ENCODE data around the gene CDC42BPA. TPM values are rescaled to one million over a fixed set of nuclear protein-coding genes. Genes with fewer than 3 reads are reported as not detected.
A peak's percentile ranks its signal among the peaks of the same experiment; 100 is the strongest.
"Not testable (repeated sequence)": the region's sequence is repeated elsewhere in the genome, so short reads cannot be mapped to it uniquely, and the experiment has no call there.

Gene CDC42BPA
- total RNA-seq, 4 donors from 2014 or later, result 33.3 to 92.7 (median 39.9) TPM

DNA sequence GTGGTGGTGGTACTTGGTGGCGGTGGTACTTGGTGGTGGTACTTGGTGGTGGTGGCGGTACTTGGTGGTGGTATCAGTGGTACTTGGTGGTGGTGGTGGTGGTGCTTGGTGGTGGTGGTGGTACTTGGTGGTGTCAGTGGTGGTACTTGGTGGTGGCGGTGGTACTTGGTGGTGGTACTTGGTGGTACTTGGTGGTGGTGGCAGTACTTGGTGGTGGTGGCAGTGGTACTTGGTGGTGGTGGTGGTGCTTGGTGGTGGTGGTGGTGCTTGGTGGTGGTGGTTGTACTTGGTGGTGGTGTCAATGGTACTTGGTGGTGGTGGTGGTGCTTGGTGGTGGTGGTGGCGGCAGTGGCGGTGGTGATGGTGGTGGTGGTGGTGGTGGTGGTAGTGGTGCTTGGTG, 358.0 kb downstream of the CDC42BPA start:
- ATAC-seq (ENCODE audit: low FRiP score) (no peak), DNase-seq (ENCODE audit: low spot score) (no peak)
- TF ChIP-seq, protein P1, sequence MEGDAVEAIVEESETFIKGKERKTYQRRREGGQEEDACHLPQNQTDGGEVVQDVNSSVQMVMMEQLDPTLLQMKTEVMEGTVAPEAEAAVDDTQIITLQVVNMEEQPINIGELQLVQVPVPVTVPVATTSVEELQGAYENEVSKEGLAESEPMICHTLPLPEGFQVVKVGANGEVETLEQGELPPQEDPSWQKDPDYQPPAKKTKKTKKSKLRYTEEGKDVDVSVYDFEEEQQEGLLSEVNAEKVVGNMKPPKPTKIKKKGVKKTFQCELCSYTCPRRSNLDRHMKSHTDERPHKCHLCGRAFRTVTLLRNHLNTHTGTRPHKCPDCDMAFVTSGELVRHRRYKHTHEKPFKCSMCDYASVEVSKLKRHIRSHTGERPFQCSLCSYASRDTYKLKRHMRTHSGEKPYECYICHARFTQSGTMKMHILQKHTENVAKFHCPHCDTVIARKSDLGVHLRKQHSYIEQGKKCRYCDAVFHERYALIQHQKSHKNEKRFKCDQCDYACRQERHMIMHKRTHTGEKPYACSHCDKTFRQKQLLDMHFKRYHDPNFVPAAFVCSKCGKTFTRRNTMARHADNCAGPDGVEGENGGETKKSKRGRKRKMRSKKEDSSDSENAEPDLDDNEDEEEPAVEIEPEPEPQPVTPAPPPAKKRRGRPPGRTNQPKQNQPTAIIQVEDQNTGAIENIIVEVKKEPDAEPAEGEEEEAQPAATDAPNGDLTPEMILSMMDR (IDR thresholded peaks at IDR 0.05), result no peak

DNA sequence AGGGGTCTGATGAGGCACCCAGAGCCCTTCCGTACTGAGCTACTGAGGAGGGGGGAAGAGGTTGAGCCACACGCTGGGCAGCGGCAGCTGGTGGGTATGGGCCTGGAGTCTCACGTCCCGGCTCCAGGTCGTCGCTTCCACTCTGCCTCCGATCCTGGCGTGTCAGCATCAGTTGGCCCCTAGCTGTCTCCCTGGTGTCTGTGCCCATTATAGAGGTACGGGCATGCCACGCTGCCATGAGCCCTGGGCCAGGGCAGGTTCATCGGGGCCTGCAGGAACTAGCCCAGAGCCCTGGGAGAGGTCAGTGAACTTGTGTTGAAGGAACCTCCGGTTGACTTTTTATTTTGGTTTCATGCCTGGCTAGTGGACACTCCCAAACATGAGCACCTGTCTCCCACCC, 360.0 kb downstream of the CDC42BPA start:
- DNase-seq (ENCODE audit: low spot score), result peak; percentile 6
- TF ChIP-seq, protein P1 (IDR thresholded peaks at IDR 0.05), result no peak

DNA sequence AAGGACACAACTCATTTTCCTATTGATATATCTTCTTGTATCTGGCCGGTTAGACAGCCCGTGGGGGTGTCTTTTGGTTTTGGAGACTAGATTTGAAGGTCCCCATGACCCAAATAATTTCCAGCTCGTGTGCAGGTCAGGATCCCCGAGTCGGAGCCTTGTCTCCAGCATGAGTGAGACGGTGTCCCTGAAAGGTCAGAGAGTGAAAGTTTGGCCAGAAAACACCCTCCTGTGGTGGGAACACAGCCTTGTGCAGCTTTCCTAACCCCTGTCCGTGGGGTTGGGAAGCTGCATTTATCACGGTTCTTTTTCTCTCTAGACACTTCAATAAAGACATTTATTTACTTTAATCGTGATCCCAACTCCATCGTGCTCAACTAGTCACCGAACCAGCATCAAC, 360.6 kb downstream of the CDC42BPA start:
- ATAC-seq (ENCODE audit: low FRiP score), result no peak
- TF ChIP-seq, protein P1 (IDR thresholded peaks at IDR 0.05), result no peak
- DNase-seq (ENCODE audit: low spot score), result peak; percentile 9

More for the DNA sequence above, 360.0 kb downstream of the CDC42BPA start:
- no peak for ATAC-seq (ENCODE audit: low FRiP score)

DNA sequence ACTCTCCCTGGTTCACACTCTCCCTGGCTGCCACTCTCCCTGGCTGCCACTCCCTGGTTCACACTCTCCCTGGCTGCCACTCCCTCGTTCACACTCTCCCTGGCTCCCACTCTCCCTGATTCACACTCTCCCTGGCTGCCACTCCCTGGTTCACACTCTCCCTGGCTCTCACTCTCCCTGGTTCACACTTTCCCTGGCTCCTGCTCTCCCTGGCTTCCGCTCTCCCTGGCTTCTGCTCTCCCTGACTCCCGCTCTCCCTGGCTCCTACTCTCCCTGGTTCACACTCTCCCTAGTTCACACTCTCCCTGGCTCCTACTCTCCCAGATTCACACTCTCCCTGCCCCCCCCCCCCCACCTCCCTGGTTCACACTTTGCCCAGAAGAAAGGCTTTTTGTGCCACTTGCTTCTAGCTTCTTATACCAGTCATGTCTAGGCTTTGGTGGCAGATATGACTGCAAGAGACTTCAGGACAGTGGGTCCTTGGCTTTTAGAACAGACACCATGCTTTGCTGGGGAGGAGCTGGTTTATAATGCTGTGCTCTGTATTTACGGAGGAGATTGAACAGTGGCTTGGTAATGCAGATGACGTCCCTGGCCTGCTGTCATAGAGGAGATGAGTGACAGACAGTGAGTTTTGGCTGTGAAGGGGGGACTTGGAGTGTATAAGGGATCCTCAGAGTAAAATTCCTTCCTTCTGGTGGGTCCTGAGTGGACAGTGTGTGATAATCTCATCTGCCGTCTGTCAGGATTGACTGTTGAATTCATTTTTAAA, 361.2 kb downstream of the CDC42BPA start:
- no peak for DNase-seq (ENCODE audit: low spot score)
- ATAC-seq (ENCODE audit: low FRiP score), result no peak

DNA sequence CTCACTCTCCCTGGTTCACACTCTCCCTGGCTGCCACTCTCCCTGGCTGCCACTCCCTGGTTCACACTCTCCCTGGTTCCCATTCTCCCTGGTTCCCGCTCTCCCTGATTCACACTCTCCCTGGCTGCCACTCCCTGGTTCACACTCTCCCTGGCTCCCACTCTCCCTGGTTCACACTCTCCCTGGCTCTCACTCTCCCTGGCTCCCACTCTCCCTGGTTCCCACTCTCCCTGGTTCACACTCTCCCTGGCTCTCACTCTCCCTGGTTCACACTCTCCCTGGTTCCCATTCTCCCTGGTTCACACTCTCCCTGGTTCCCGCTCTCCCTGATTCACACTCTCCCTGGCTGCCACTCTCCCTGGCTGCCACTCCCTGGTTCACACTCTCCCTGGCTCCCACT, 362.4 kb downstream of the CDC42BPA start:
- not testable (repeated sequence) for DNase-seq (ENCODE audit: low spot score); ATAC-seq (ENCODE audit: low FRiP score)

More for the DNA sequence above, 361.2 kb downstream of the CDC42BPA start:
- TF ChIP-seq, protein P1 (IDR thresholded peaks at IDR 0.05), result no peak

DNA sequence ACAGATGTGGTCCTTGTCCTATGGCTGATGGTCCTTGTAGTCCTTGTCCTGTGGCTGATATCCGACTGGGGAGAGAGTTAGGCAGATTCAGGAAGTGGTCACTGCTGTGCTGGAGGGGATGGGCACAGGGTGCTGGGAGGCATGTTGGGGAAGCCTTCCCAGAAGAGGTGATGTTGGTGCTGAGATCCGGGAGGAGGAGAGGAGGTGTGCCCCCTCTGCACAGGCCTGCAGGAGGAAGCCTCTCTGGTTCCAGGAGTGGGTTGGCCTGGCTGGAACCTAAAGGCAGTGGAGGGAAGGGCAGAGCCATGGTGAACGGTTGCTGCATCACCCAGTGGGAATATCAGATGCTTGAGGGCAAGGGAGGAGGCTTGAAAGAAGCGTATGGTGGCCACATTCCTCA, 363.5 kb downstream of the CDC42BPA start:
- DNase-seq (ENCODE audit: low spot score) (no peak), ATAC-seq (ENCODE audit: low FRiP score) (no peak)
- TF ChIP-seq, protein P1 (IDR thresholded peaks at IDR 0.05), result no peak

DNA sequence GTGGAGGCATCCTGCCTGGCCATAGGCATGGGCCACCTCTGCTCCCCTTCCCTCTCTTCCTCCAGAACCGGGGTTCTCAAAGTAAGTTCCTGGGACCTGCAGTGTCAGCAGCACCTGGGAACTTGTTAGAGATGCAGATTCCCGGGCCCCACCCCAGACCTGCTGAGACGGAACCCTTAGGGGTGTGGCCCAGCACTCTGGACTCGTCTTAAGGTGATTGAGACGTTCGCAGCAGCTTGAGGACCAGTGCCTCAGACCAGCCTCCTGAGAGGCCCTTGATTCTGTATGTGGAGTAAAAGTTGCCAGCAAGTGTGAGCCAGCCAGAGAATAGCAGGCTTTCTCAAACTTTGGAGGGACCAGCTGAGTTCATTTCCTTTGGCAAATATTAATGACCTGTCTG, 364.0 kb downstream of the CDC42BPA start:
- no peak for DNase-seq (ENCODE audit: low spot score)
- TF ChIP-seq, protein P1 (IDR thresholded peaks at IDR 0.05), result no peak

More for the DNA sequence above, 364.0 kb downstream of the CDC42BPA start:
- ATAC-seq (ENCODE audit: low FRiP score), result no peak

Data from omental fat pad (tissue), 4 donors.